Glutamatergic neuron (in vitro differentiated cells): Measurements from ENCODE around the gene EGR1. TPM values are rescaled to one million over a fixed set of nuclear protein-coding genes. Genes with fewer than 3 reads are reported as not detected.

ENCODE experiments used
- DNase-seq: peaks from one replicate; pipeline ENCODE4 v3.0.0; 2022
- H3K27ac Mint-ChIP-seq: one replicate; pipeline ENCODE4 v1.8.0; 2020; ENCODE audit warnings: mild to moderate bottlenecking, mixed read lengths, inconsistent platforms; ENCODE audit not compliant: unreplicated experiment
- H3K27me3 Mint-ChIP-seq: one replicate; pipeline ENCODE4 v1.8.0; 2020; ENCODE audit warnings: mild to moderate bottlenecking, moderate library complexity, mixed read lengths, inconsistent platforms; ENCODE audit not compliant: unreplicated experiment
- H3K36me3 Mint-ChIP-seq: one replicate; pipeline ENCODE4 v1.8.0; 2020; ENCODE audit warnings: mild to moderate bottlenecking, mixed read lengths, inconsistent platforms; ENCODE audit not compliant: unreplicated experiment
- H3K4me1 Mint-ChIP-seq: one replicate; pipeline ENCODE4 v1.8.0; 2020; ENCODE audit warnings: mild to moderate bottlenecking, low read depth, mixed read lengths, inconsistent platforms; ENCODE audit not compliant: unreplicated experiment
- H3K4me3 Mint-ChIP-seq: one replicate; pipeline ENCODE4 v1.8.0; 2020; ENCODE audit warnings: mild to moderate bottlenecking, mixed read lengths, inconsistent platforms; ENCODE audit not compliant: unreplicated experiment
- H3K9me3 Mint-ChIP-seq: one replicate; pipeline ENCODE4 v1.8.0; 2020; ENCODE audit warnings: mild to moderate bottlenecking, moderate library complexity, mixed read lengths, inconsistent platforms; ENCODE audit not compliant: unreplicated experiment
- total RNA-seq: library from RNA; stranded (reverse); fragmentation: NEBNext Ultra II Directional; extraction: Animal tissue kit (Norgen Biotek cat#: 25700); gene quantifications from one replicate; pipeline ENCODE4 v1.2.1, GENCODE V29; 2021; ENCODE audit not compliant: unreplicated experiment
- TF ChIP-seq, protein P1 (sequence below): fragments of 200-600 bp; sonication (generic); IDR thresholded peaks from one replicate; pipeline ENCODE4 v1.5.0; 2021; ENCODE audit not compliant: partially characterized antibody, unreplicated experiment

Gene EGR1
- total RNA-seq, 1 donor from 2014 or later = 1.3 TPM

- H3K4me3 Mint-ChIP-seq = no peak overlapping the region
- H3K27ac Mint-ChIP-seq = no peak overlapping the region
- peaks cover 8% of the 10 kb centered on the region for H3K4me1 Mint-ChIP-seq
- no peaks in the 10 kb centered on the region for H3K27me3 Mint-ChIP-seq
- peaks cover 4% of the 10 kb centered on the region for H3K36me3 Mint-ChIP-seq
- TF ChIP-seq, protein P1, sequence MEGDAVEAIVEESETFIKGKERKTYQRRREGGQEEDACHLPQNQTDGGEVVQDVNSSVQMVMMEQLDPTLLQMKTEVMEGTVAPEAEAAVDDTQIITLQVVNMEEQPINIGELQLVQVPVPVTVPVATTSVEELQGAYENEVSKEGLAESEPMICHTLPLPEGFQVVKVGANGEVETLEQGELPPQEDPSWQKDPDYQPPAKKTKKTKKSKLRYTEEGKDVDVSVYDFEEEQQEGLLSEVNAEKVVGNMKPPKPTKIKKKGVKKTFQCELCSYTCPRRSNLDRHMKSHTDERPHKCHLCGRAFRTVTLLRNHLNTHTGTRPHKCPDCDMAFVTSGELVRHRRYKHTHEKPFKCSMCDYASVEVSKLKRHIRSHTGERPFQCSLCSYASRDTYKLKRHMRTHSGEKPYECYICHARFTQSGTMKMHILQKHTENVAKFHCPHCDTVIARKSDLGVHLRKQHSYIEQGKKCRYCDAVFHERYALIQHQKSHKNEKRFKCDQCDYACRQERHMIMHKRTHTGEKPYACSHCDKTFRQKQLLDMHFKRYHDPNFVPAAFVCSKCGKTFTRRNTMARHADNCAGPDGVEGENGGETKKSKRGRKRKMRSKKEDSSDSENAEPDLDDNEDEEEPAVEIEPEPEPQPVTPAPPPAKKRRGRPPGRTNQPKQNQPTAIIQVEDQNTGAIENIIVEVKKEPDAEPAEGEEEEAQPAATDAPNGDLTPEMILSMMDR = no peak
- DNase-seq = no peak
- H3K9me3 Mint-ChIP-seq = peaks cover 2% of the 10 kb centered on the region
These were observed 11.2 kb upstream of the EGR1 start for GRCh38 chr5:138454121-138454520.

DNA sequence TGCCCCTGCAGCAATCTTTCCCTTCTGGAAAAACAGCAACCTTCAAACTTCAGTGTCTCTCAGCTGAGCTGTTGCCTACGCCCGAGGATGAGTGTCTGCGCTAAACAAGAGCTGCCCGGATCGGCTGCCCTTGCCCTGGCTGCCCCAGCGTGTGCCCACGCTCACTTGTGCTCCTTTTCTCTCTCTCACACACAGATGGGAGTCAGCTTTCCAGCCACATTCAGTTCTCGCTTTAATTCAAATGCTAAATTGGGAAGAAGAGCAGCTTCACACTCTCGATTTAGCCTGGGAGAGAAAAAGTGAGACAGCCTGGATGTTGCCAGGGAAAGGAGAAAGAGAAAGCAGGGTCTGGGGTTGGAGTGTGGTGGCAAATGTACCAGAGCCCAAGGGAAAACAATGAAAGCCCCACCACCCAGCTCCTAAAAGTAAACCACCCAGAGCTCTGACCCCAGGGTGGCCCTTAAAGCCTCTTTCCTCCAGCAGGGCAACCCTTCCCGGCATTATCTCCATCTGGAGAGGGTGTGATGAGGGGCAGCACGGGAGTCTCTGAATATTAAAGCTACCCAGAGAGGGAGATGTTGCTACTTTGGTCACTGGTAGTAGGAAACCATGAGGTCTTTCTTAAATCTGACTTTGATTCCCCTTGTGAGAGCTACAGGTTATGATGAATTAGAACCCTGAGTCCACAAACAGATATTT, 9.9 kb upstream of the EGR1 start:
- Mint-ChIP-seq H3K27me3 (no peaks in the 10 kb centered on the region), H3K36me3 (peaks cover 4% of the 10 kb centered on the region), H3K4me1 (peaks cover 8% of the 10 kb centered on the region), H3K4me3 (no peak overlapping the region), H3K9me3 (peaks cover 3% of the 10 kb centered on the region), H3K27ac (no peak overlapping the region)
- TF ChIP-seq, protein P1 = no peak
- no peak for DNase-seq

- Mint-ChIP-seq H3K4me3 (no peak overlapping the region), H3K27me3 (no peaks in the 10 kb centered on the region), H3K4me1 (peaks cover 13% of the 10 kb centered on the region), H3K9me3 (peaks cover 8% of the 10 kb centered on the region), H3K36me3 (no peaks in the 10 kb centered on the region), H3K27ac (no peak overlapping the region)
- no peak for DNase-seq
- TF ChIP-seq, protein P1 = no peak
These were observed 7.6 kb upstream of the EGR1 start for GRCh38 chr5:138457531-138458275.

DNA sequence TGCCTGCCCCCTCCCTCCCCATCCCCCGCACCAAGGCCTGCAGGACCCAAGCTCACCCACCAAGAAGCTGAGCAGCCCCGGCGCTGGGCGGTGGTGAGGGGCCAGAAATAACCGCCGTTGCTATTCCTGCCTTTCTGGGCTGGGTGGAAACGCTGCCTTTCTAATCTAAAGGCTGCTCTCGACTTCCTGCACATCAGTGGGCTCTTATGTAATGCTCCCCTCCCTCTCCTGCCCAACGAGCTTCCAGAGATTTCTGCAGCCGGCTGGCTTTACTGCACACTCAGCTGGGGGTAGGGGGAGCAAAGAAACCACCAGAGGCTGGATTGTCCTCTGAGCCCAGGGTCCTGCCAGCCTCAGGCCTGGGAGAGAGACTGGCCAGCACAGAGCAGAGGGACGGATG, 6.9 kb upstream of the EGR1 start:
- no peak for DNase-seq
- Mint-ChIP-seq H3K9me3 (peaks cover 8% of the 10 kb centered on the region), H3K4me1 (peaks cover 13% of the 10 kb centered on the region), H3K27me3 (no peaks in the 10 kb centered on the region), H3K4me3 (no peak overlapping the region), H3K36me3 (no peaks in the 10 kb centered on the region), H3K27ac (no peak overlapping the region)
- TF ChIP-seq, protein P1 = no peak

- no peaks in the 10 kb centered on the region for H3K36me3 Mint-ChIP-seq
- H3K4me3 Mint-ChIP-seq = no peak overlapping the region
- no peak for DNase-seq
- TF ChIP-seq, protein P1 = no peak
- H3K9me3 Mint-ChIP-seq = peaks cover 8% of the 10 kb centered on the region
- no peaks in the 10 kb centered on the region for H3K27me3 Mint-ChIP-seq
- no peak overlapping the region for H3K27ac Mint-ChIP-seq
- H3K4me1 Mint-ChIP-seq = peaks cover 13% of the 10 kb centered on the region
These were observed 6.4 kb upstream of the EGR1 start for GRCh38 chr5:138458856-138459255.
